Measurements from ENCODE around the gene GRIK4.

Gene GRIK4

DNA sequence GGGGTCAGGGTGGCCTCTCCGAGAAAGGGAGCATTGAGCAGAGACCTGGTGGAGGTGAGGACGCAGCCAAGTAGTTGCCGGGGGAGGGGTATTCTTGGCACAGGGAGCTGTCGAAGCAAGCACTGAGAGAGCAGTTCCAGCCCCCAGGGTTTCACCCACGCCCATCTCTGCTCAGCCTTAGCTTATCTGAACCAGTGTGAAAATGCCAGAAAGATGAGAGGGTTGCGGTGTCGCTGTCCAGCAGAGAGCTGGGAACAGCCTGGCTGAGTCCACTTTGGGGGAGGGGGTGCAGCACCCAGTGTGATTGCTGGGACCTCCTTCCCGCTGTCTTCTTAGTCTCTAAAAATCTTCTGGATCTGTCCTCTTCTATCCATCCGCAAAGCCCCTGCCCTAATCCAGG lies 389.1 kb downstream of the GRIK4 start:
- H3K36me3 ChIP-seq (ENCODE audit: insufficient read depth, low read length) = no peaks in the 10 kb centered on the region
- no peak overlapping the region for H3K4me3 ChIP-seq (ENCODE audit: low read length)
- no peaks in the 10 kb centered on the region for H3K9me3 ChIP-seq (ENCODE audit: low read length)
- H3K4me1 ChIP-seq (ENCODE audit: insufficient read depth, low read length) = no peaks in the 10 kb centered on the region
- H2AFZ ChIP-seq (ENCODE audit: low read depth, low read length) = no peak overlapping the region
- H3K27me3 ChIP-seq (ENCODE audit: insufficient read depth, low read length) = no peaks in the 10 kb centered on the region

DNA sequence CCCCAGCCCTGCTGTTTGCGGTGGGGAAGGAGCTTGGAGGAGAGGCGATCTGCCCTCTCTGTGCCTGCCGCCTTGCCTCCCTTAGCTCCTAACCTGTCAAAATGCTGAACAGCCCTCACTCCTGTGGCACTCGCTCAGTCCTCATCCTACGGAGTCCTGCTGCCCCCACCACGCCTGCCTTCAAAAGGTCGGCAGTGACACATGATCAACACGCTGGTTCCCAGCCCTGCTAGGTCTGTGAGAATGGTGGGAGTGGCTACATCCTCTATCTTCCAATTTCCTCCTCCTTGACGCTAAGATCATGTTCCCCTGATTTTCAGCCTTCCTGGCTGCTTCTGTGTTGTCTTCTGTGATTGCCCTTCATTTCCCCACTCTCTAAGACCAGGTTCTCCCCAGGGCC lies 392.1 kb downstream of the GRIK4 start:
- no peaks in the 10 kb centered on the region for H3K36me3 ChIP-seq (ENCODE audit: insufficient read depth, low read length)
- H3K4me3 ChIP-seq (ENCODE audit: low read length) = no peak overlapping the region
- H3K4me1 ChIP-seq (ENCODE audit: insufficient read depth, low read length) = peaks cover 4% of the 10 kb centered on the region
- H3K27me3 ChIP-seq (ENCODE audit: insufficient read depth, low read length) = no peaks in the 10 kb centered on the region
- H3K9me3 ChIP-seq (ENCODE audit: low read length) = no peaks in the 10 kb centered on the region
- no peak overlapping the region for H2AFZ ChIP-seq (ENCODE audit: low read depth, low read length)

DNA sequence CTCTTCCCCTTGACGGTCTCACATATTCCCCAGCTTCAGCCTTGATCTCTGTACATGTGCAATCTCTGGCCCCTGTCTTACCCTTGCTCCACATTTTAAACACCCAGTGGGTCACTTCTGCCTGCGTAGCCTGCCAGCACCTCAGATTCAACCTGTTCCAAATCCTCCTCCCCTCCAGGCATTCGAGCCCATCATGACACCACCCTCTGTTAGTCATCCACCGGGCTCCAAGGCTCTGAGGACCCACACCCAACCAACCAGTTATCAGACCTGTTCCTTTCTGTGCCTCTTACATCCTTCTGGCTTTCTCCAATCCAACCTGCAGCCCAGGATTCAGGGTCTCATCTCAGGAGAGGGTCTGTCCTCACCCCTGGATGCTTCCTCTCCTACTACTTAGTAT lies 392.6 kb downstream of the GRIK4 start:
- Histone ChIP-seq H3K27me3 (ENCODE audit: insufficient read depth, low read length) (no peaks in the 10 kb centered on the region), H3K4me3 (ENCODE audit: low read length) (no peak overlapping the region), H3K9me3 (ENCODE audit: low read length) (no peaks in the 10 kb centered on the region), H3K36me3 (ENCODE audit: insufficient read depth, low read length) (no peaks in the 10 kb centered on the region), H2AFZ (ENCODE audit: low read depth, low read length) (no peak overlapping the region), H3K4me1 (ENCODE audit: insufficient read depth, low read length) (peaks cover 7% of the 10 kb centered on the region)

DNA sequence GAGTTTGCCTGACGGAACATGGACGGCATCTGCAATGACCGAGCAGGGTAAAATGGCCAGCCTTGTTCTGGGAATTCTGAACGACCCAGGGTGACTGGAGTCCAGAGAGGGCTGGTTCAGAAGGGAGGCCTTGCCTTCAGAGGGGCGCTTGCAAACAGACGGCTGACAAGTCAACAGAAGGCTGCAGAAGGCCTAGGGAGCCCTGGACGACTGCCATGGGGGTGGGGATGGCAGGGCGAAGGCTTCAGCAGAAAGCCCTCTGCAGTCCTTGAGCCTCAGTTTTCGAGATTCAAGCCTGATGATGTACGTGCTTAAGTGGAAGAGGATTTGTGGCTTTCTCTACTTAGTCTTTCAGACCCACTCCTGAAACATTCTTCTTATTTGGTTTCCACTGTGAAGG lies 395.2 kb downstream of the GRIK4 start:
- Histone ChIP-seq H3K9me3 (ENCODE audit: low read length) (no peaks in the 10 kb centered on the region), H3K4me3 (ENCODE audit: low read length) (no peak overlapping the region), H3K27me3 (ENCODE audit: insufficient read depth, low read length) (no peaks in the 10 kb centered on the region), H2AFZ (ENCODE audit: low read depth, low read length) (no peak overlapping the region), H3K4me1 (ENCODE audit: insufficient read depth, low read length) (peaks cover 7% of the 10 kb centered on the region), H3K36me3 (ENCODE audit: insufficient read depth, low read length) (no peaks in the 10 kb centered on the region)

DNA sequence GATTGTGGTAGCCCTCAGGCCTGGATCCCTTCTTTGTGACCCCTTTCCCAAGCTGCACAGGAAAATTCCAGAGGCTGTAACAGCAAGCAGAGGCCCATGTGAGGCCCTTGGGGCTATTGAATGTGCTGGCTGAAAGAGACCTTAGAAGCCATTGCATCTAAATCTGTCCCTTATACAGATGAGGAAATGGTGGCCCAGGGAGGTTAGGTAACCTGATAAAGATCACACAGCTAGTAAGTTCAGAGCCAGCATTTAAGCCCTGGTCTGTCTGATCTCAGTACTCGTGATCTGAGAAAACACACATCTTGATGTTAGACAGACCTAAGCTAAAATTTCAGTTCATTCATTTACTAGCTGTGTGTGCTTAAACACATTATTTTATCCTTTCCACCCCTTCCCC lies 396.4 kb downstream of the GRIK4 start:
- Histone ChIP-seq H3K4me3 (ENCODE audit: low read length) (no peak overlapping the region), H3K4me1 (ENCODE audit: insufficient read depth, low read length) (peaks cover 7% of the 10 kb centered on the region), H3K9me3 (ENCODE audit: low read length) (no peaks in the 10 kb centered on the region), H3K36me3 (ENCODE audit: insufficient read depth, low read length) (no peaks in the 10 kb centered on the region), H2AFZ (ENCODE audit: low read depth, low read length) (no peak overlapping the region), H3K27me3 (ENCODE audit: insufficient read depth, low read length) (no peaks in the 10 kb centered on the region)

DNA sequence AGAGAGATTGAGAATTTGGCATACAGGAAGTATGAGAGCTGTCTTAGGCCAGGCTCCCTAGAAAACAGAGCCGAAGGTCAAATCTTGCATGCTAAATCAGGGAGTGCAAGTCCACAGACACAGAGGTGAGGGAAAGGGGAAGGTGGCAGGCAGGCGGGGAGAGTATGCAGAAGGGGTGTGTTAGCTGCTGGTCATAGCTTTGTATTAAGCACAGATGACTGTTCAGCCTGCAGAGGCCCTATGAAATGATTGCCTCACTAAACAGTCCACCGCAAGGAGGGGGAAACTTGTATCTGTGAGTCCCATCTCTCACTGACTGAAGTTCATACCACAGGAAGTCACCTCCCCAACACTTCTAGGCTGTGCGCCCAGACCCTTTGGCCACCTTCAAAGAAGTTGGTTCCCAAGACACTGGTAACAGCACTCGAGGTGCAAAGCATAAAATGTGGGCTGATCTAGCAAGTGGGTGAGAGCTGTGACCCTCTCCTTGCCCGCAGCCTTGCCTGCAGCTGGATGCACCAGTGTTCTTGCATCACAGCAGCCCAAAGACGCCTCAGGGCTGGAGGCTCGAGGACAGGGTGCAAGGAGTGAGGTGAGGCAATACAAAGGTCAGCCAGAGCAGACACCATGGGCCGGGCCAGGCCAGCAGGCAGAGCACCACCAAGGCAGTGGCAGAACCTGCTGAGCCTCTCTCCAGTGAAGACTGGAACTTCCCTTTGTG lies 397.1 kb downstream of the GRIK4 start:
- Histone ChIP-seq H2AFZ (ENCODE audit: low read depth, low read length) (no peak overlapping the region), H3K9me3 (ENCODE audit: low read length) (no peaks in the 10 kb centered on the region), H3K4me1 (ENCODE audit: insufficient read depth, low read length) (peaks cover 7% of the 10 kb centered on the region), H3K27me3 (ENCODE audit: insufficient read depth, low read length) (no peaks in the 10 kb centered on the region), H3K36me3 (ENCODE audit: insufficient read depth, low read length) (no peaks in the 10 kb centered on the region), H3K4me3 (ENCODE audit: low read length) (no peak overlapping the region)

DNA sequence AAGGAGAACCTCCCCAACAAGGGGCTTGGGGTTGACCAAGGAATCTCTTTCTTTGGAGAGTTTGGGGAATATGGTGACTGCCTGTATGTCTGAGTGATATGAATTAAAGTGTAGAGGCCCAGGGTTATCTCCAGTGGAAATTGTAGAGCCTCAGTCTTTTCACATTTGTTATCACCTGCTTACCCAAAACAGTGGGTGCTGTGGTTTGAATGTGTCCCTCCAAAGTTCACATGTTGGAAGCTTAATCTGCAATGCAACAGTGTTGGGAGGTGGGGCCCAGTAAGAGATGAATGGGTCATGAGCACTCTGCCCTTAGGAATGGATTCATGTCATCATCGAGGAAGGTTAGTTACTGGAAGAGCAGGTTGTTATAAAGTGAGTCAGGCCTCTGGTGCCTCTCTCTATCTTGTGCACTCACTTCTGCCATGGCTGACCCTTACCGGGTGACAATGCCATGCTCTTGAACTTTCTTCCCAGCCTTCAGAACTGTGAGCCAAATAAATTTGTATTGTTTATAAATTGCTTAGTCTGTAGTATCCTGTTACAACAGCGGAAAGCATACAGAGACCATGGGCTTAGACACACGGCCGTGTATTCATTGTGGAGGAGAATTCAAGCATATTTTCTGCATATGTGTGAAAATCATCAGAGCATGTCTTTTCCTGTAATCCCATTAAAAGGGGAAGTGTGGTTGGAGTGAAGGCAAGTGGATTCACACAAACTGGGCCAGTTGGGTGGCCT lies 398.3 kb downstream of the GRIK4 start:
- Histone ChIP-seq H2AFZ (ENCODE audit: low read depth, low read length) (no peak overlapping the region), H3K4me3 (ENCODE audit: low read length) (no peak overlapping the region), H3K4me1 (ENCODE audit: insufficient read depth, low read length) (peaks cover 7% of the 10 kb centered on the region), H3K36me3 (ENCODE audit: insufficient read depth, low read length) (no peaks in the 10 kb centered on the region), H3K9me3 (ENCODE audit: low read length) (no peaks in the 10 kb centered on the region), H3K27me3 (ENCODE audit: insufficient read depth, low read length) (no peaks in the 10 kb centered on the region)

DNA sequence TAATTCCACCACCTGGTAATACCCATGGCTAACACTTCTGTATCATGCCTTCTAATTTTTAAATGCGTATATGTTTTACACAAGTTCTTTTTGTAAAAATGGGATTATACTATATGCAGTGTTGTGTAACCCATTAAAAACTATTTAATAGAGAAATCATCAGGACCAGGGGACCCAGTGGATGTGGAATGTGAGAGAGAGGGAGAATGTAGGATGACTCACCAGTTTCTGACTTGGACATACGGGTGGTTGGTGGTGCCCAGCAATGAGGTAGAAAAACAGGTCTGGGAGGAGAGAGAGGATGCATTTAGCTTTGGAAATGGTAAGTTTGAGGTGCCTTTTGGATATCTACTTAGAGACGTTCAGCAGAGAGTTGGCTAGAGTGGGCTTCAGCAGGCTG lies 400.4 kb downstream of the GRIK4 start:
- Histone ChIP-seq H2AFZ (ENCODE audit: low read depth, low read length) (no peak overlapping the region), H3K36me3 (ENCODE audit: insufficient read depth, low read length) (no peaks in the 10 kb centered on the region), H3K4me1 (ENCODE audit: insufficient read depth, low read length) (peaks cover 7% of the 10 kb centered on the region), H3K9me3 (ENCODE audit: low read length) (no peaks in the 10 kb centered on the region), H3K27me3 (ENCODE audit: insufficient read depth, low read length) (no peaks in the 10 kb centered on the region), H3K4me3 (ENCODE audit: low read length) (no peak overlapping the region)

DNA sequence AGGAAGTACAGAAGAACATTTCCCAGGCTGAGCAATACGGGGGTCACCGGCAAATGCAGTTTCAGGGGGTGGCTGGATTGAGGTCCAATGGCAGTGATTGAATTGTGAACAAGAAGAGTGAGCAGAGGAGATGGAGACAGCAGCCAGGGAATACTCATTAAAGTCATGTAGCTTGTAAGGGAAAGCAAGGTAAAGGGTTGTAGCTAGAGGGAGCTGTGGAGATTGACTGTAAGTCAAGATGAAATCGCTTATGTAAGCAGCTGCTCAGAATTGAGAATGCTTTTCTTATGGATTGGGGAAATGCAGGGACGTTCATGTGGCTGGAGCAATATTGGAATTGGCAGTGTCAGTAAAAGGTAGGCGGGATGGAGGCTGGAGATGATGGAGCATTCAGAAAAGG lies 401.0 kb downstream of the GRIK4 start:
- Histone ChIP-seq H2AFZ (ENCODE audit: low read depth, low read length) (no peak overlapping the region), H3K27me3 (ENCODE audit: insufficient read depth, low read length) (no peaks in the 10 kb centered on the region), H3K9me3 (ENCODE audit: low read length) (no peaks in the 10 kb centered on the region), H3K4me3 (ENCODE audit: low read length) (no peak overlapping the region), H3K4me1 (ENCODE audit: insufficient read depth, low read length) (peaks cover 7% of the 10 kb centered on the region), H3K36me3 (ENCODE audit: insufficient read depth, low read length) (no peaks in the 10 kb centered on the region)

DNA sequence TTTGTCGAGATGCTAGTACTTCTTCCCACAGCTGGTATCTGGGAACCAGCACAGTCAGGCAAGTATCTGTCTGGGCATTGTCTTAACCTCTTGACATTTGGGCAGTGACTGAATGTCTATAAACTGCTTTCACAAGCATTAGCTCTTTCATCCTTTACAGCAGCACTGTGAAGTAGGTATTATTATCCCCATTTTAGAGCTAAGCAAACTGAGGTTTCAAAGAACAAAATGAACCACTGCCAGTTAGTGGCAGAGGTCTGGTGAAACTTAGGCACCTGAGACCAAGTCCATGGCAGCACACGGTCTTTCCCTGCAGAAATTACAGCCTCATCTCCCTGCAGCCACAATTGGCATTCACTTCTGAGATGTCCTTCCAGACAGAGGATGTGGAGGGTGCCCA lies 401.4 kb downstream of the GRIK4 start:
- H3K4me1 ChIP-seq (ENCODE audit: insufficient read depth, low read length) = peaks cover 7% of the 10 kb centered on the region
- H3K27me3 ChIP-seq (ENCODE audit: insufficient read depth, low read length) = no peaks in the 10 kb centered on the region
- no peak overlapping the region for H2AFZ ChIP-seq (ENCODE audit: low read depth, low read length)
- H3K4me3 ChIP-seq (ENCODE audit: low read length) = no peak overlapping the region
- no peaks in the 10 kb centered on the region for H3K9me3 ChIP-seq (ENCODE audit: low read length)
- H3K36me3 ChIP-seq (ENCODE audit: insufficient read depth, low read length) = no peaks in the 10 kb centered on the region

DNA sequence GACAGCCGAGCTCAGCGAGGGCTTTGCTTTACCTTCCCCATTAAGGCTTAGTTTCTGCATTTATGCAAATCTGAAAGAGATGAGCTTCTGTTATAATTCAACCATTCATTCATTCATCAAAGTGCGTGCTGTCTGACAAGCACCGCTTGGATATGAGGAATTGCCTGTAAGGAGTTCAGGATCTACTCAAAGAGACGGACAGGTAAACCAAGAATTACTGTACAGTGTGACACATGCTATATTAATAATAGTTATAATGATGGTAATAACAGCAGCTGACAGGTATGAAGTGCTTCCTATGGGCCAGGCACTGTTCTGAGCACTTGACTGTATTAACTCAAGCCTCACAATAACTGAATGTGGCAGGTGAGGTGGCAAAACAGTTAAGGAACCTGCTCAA lies 402.5 kb downstream of the GRIK4 start:
- H3K4me1 ChIP-seq (ENCODE audit: insufficient read depth, low read length) = no peaks in the 10 kb centered on the region
- H3K4me3 ChIP-seq (ENCODE audit: low read length) = no peak overlapping the region
- H3K27me3 ChIP-seq (ENCODE audit: insufficient read depth, low read length) = no peaks in the 10 kb centered on the region
- no peak overlapping the region for H2AFZ ChIP-seq (ENCODE audit: low read depth, low read length)
- no peaks in the 10 kb centered on the region for H3K9me3 ChIP-seq (ENCODE audit: low read length)
- H3K36me3 ChIP-seq (ENCODE audit: insufficient read depth, low read length) = no peaks in the 10 kb centered on the region

DNA sequence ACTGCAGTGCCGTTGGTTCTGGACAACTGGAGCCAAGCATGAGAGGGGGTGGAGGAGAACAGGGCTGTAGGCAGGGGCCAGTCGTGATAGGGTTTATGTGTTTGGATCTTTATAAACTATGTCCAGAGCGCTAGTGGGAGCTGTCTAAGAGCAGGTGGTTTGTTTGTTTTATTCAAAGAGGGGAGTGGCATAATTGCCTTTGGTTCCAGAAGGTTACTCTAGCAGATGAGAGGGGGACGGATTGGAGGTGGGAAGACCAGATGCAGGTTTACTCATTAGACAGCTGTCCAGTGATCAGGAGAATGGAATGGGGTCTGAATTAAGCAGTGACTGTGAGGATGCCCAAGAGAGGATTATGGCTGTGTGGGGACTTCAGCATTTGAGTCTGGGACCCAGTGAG lies 403.1 kb downstream of the GRIK4 start:
- Histone ChIP-seq H3K36me3 (ENCODE audit: insufficient read depth, low read length) (no peaks in the 10 kb centered on the region), H3K9me3 (ENCODE audit: low read length) (no peaks in the 10 kb centered on the region), H3K4me3 (ENCODE audit: low read length) (no peak overlapping the region), H3K27me3 (ENCODE audit: insufficient read depth, low read length) (no peaks in the 10 kb centered on the region), H2AFZ (ENCODE audit: low read depth, low read length) (no peak overlapping the region), H3K4me1 (ENCODE audit: insufficient read depth, low read length) (peaks cover 3% of the 10 kb centered on the region)

DNA sequence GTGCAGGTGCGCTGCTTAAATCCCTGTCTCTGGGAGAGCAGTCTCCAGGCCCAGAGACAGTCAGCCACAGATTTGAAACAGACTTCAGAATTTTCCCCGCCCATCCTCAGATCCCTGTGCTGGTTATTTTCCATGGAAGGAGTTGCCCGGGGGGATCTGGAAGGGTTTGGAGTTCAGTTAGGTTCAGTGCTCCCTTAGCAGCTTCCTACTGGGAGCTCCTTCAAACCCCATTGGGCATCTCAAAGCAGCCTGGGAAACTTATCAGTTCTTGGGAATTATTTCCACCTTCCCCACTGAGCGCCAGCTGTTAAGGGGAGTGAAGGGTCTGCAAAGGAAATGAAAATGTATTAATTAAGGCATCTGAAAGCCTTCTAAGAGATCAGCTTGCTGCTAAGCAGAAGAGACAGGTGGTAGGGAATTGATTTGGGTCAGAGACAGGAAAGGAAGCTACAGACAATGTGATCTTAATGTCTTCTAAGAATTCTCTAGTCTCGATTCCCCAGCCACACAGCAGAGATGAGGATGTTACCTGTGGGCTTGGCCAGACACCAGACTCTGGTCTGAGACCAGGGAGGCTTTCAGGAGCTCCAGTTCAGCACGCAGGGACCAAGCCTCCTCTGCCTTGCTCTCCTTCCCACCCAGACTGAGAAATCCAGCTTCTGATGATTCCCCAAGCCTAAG lies 406.2 kb downstream of the GRIK4 start:
- Histone ChIP-seq H3K4me3 (ENCODE audit: low read length) (no peak overlapping the region), H3K36me3 (ENCODE audit: insufficient read depth, low read length) (no peaks in the 10 kb centered on the region), H3K4me1 (ENCODE audit: insufficient read depth, low read length) (peaks cover 6% of the 10 kb centered on the region), H3K9me3 (ENCODE audit: low read length) (no peaks in the 10 kb centered on the region), H3K27me3 (ENCODE audit: insufficient read depth, low read length) (no peaks in the 10 kb centered on the region), H2AFZ (ENCODE audit: low read depth, low read length) (no peak overlapping the region)
